Neuronal stem cell (in vitro differentiated cells): ENCODE results near the gene EGLN3.

ENCODE experiments used
- DNase-seq: peaks from one replicate; pipeline ENCODE4 v3.0.0-alpha.2; 2013; ENCODE audit warnings: low spot score
- H2AFZ ChIP-seq: one replicate; pipeline ENCODE4 v1.6.1; 2013; ENCODE audit warnings: mild to moderate bottlenecking, low read length, inconsistent platforms
- H2AK5ac ChIP-seq: 2 replicates; pipeline ENCODE4 v1.6.1; 2013; ENCODE audit warnings: low read depth, mild to moderate bottlenecking, inconsistent platforms, low read length, moderate library complexity, mixed read lengths
- H2BK120ac ChIP-seq: 2 replicates; pipeline ENCODE4 v1.6.1; 2013; ENCODE audit warnings: low read depth, mild to moderate bottlenecking, inconsistent platforms, low read length, moderate library complexity, mixed read lengths
- H2BK12ac ChIP-seq: one replicate; pipeline ENCODE4 v1.6.1; 2013; ENCODE audit warnings: low read length, inconsistent platforms
- H2BK15ac ChIP-seq: 2 replicates; pipeline ENCODE4 v1.6.1; 2013; ENCODE audit warnings: mild to moderate bottlenecking, low read length, inconsistent platforms, mixed read lengths
- H2BK5ac ChIP-seq: one replicate; pipeline ENCODE4 v1.6.1; 2013; ENCODE audit warnings: inconsistent platforms, mild to moderate bottlenecking, low read length, moderate library complexity
- H3K14ac ChIP-seq: one replicate; pipeline ENCODE4 v1.6.1; 2013; ENCODE audit warnings: low read length, inconsistent platforms
- H3K18ac ChIP-seq: 2 replicates; pipeline ENCODE4 v1.6.1; 2013; ENCODE audit warnings: low read length, inconsistent platforms
- H3K23ac ChIP-seq: 2 replicates; pipeline ENCODE4 v1.6.1; 2013; ENCODE audit warnings: low read depth, mild to moderate bottlenecking, mixed read lengths, low read length, inconsistent platforms; ENCODE audit not compliant: poor library complexity
- H3K27ac ChIP-seq: replicated peaks from 3 replicates; pipeline ENCODE4 v1.5.1; 2013; ENCODE audit warnings: low read length, inconsistent platforms
- H3K27me3 ChIP-seq, 3 experiments: 2 replicates each; pipeline ENCODE4 v1.6.1; 2013; ENCODE audit warnings: low read length in 3 of 3, mild to moderate bottlenecking in 2 of 3, inconsistent platforms in 1 of 3, low read depth in 1 of 3, mixed read lengths in 1 of 3, moderate library complexity in 1 of 3; ENCODE audit not compliant: control insufficient read depth in 3 of 3, insufficient read depth in 3 of 3
- H3K36me3 ChIP-seq, 2 donors: replicated peaks in 1 of 2; 2 replicates each; pipeline ENCODE4 v1.6.1; 2013; ENCODE audit warnings: low read length in 2 of 2; ENCODE audit not compliant: control insufficient read depth in 2 of 2, insufficient read depth in 2 of 2
- H3K4ac ChIP-seq: 2 replicates; pipeline ENCODE4 v1.6.1; 2013; ENCODE audit warnings: inconsistent platforms, mild to moderate bottlenecking, low read length, moderate library complexity
- H3K4me1 ChIP-seq, 2 donors: 1 replicate in 1 of 2; 2 replicates in 1 of 2; pipeline ENCODE4 v1.6.1; 2013; ENCODE audit warnings: low read length in 2 of 2, low read depth in 1 of 2; ENCODE audit not compliant: control insufficient read depth in 2 of 2, insufficient read depth in 1 of 2
- H3K4me2 ChIP-seq: one replicate; pipeline ENCODE4 v1.6.1; 2013; ENCODE audit warnings: mild to moderate bottlenecking, low read length, inconsistent platforms; ENCODE audit not compliant: insufficient read depth, poor library complexity, severe bottlenecking
- H3K4me3 ChIP-seq, 2 donors: 2 replicates each; pipeline ENCODE4 v1.5.1; 2013; ENCODE audit warnings: low read length in 2 of 2, mild to moderate bottlenecking in 2 of 2, inconsistent platforms in 1 of 2, moderate library complexity in 1 of 2
- H3K79me1 ChIP-seq: one replicate; pipeline ENCODE4 v1.6.1; 2013; ENCODE audit warnings: low read depth, mild to moderate bottlenecking, inconsistent platforms, low read length, moderate library complexity
- H3K9ac ChIP-seq: one replicate; pipeline ENCODE4 v1.6.1; 2013; ENCODE audit warnings: mild to moderate bottlenecking, low read depth, low read length, inconsistent platforms; ENCODE audit not compliant: poor library complexity
- H3K9me3 ChIP-seq, 2 donors: replicated peaks in 1 of 2; 2 replicates each; pipeline versions ENCODE3 to v1.6.1; 2013; ENCODE audit warnings: low read length in 2 of 2, mild to moderate bottlenecking in 2 of 2, inconsistent platforms in 1 of 2, low read depth in 1 of 2, mixed read lengths in 1 of 2, moderate library complexity in 1 of 2; ENCODE audit not compliant: control insufficient read depth in 2 of 2, insufficient read depth in 1 of 2
- H4K8ac ChIP-seq: one replicate; pipeline ENCODE4 v1.6.1; 2013; ENCODE audit warnings: low read depth, mild to moderate bottlenecking, inconsistent platforms, low read length, moderate library complexity
- H4K91ac ChIP-seq: one replicate; pipeline ENCODE4 v1.6.1; 2013; ENCODE audit warnings: low read length, low read depth, mild to moderate bottlenecking, inconsistent platforms; ENCODE audit not compliant: poor library complexity
- WGBS, 2 donors: extraction: QIAGEN DNeasy Blood & Tissue Kit; methylation state at CpG; one replicate each; pipeline ENCODE4 v1.1.7; 2013; ENCODE audit warnings: missing lambda C conversion rate in 2 of 2, mixed read lengths in 1 of 2; ENCODE audit not compliant: insufficient read length in 2 of 2, insufficient replicate concordance in 1 of 2; ENCODE audit errors: extremely low coverage in 2 of 2; 5-methylcytosine and 5-hydroxymethylcytosine counted together

EGLN3 gene

DNA sequence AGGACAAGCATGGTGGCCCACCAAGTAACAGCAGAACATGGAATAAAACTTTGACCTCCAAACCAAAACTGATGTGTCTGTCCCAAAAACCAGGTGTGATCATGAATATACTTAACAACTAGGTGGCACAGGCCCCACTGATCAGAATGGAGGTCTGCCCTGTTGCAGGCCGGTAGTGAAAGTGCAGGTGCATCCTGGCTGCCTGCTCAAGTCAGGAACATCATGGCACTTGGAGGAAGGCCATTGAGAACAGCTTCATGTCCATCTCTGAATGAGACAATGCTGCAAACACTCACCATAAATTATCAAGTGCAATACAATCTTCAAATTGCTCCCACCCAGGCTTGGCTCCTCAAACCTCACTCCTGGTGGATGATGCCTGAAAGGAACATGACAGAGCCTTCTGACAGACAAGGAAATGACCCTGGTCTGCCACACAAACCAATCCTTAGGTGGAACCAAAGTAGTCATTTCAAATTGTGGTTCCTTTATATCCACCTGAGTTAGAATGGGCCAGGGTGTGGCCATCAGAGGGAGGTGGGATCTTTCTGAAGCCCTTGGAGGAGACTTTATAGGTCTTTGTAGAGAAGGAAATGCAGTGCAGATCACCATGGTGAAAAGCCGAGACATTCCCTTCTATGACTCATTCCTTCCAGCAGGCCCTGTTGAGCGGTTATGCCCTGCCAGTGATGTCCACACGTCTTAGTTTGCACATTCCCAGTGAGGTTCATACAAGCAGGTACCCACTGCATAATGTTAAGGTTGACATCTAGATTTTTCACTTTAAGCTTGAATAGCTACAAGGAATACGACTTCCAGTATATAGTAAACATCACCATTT, 36.0 kb downstream of the EGLN3 start:
- Histone ChIP-seq H3K4ac (no peak overlapping the region), H4K91ac (no peak overlapping the region), H3K9me3 (no peaks in the 10 kb centered on the region), H2AK5ac (no peak overlapping the region), H3K4me2 (no peak overlapping the region), H4K8ac (no peak overlapping the region), H3K27me3 (peaks cover 0 to 5% (median 0%) of the 10 kb centered on the region in 3 experiments), H3K4me1 (no peaks in the 10 kb centered on the region), H3K23ac (no peak overlapping the region), H2BK15ac (no peak overlapping the region), H3K9ac (no peak overlapping the region), H3K4me3 (no peak overlapping the region), H3K27ac (no peak overlapping the region), H3K14ac (no peak overlapping the region), H2BK120ac (no peak overlapping the region), H3K36me3 (no peaks in the 10 kb centered on the region), H3K18ac (no peak overlapping the region), H3K79me1 (no peaks in the 10 kb centered on the region), H2AFZ (no peak overlapping the region), H2BK5ac (no peak overlapping the region), H2BK12ac (no peak overlapping the region)
- DNase-seq, result no peak
- WGBS, 2 donors, result no CpG with 5 or more reads among the region's 5 CpGs

DNA sequence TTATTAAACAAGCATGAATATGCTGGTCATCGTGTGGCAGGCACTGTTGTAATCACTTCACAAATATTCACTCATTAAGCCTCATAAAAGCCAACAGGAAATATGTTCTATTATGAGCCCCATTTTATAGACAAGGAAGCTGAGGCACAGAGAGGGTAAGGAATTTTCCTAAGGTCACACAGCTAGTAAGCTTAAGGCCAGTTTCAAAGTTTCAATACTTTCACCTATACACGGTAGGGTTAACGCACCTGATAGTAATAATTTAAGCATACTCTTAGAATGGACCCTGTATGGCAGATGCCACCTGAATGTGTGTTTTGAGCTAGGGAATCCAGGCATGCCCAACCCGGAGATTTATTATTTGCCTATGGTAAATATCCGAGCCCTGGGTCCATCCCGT, 39.8 kb downstream of the EGLN3 start:
- H3K23ac ChIP-seq, result no peak overlapping the region
- no peak overlapping the region for H3K27ac ChIP-seq
- H3K4me1 ChIP-seq, result no peaks in the 10 kb centered on the region
- no peaks in the 10 kb centered on the region for H3K27me3 ChIP-seq
- no peak overlapping the region for H3K18ac ChIP-seq
- no peak overlapping the region for H4K8ac ChIP-seq
- no peak overlapping the region for H2BK15ac ChIP-seq
- DNase-seq, result no peak
- no peak overlapping the region for H2AK5ac ChIP-seq
- H2BK12ac ChIP-seq, result no peak overlapping the region
- H3K4ac ChIP-seq, result no peak overlapping the region
- H3K9ac ChIP-seq, result no peak overlapping the region
- H3K4me3 ChIP-seq, result no peak overlapping the region
- no peak overlapping the region for H2BK5ac ChIP-seq
- H4K91ac ChIP-seq, result no peak overlapping the region
- no peaks in the 10 kb centered on the region for H3K36me3 ChIP-seq
- no peak overlapping the region for H3K14ac ChIP-seq
- peaks cover 0 to 3% of the 10 kb centered on the region in 2 donors for H3K9me3 ChIP-seq
- H2AFZ ChIP-seq, result no peak overlapping the region
- H3K79me1 ChIP-seq, result no peaks in the 10 kb centered on the region
- no peak overlapping the region for H2BK120ac ChIP-seq
- no peak overlapping the region for H3K4me2 ChIP-seq
- no CpG with 5 or more reads among the region's 6 CpGs for WGBS, 2 donors

DNA sequence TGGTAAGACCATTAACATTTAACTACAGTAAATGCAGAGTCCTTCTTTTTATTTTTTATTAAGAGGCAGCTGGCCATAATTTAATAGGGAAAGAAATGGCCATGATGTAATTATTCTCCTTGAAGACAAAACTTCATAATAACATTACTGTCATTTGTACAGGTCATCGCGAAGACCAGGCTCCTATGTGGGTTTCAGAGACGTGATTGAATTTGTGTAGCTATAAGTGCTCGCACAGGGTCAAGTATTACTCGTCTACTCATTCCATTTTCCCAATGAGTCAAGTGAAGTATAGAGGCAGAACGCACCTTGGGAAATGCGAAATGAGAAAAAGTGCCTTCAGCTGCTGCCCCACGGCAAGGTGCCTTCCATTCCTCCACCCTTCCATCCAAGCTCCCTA, 40.4 kb downstream of the EGLN3 start:
- no peaks in the 10 kb centered on the region for H3K36me3 ChIP-seq
- no peak overlapping the region for H3K4ac ChIP-seq
- no peak overlapping the region for H3K9ac ChIP-seq
- no peak overlapping the region for H4K8ac ChIP-seq
- H3K4me1 ChIP-seq, result no peaks in the 10 kb centered on the region
- no peak overlapping the region for H3K18ac ChIP-seq
- H2BK120ac ChIP-seq, result no peak overlapping the region
- no peak overlapping the region for H3K14ac ChIP-seq
- no peak overlapping the region for H3K4me2 ChIP-seq
- no peak overlapping the region for H2AFZ ChIP-seq
- no peak overlapping the region for H3K23ac ChIP-seq
- H4K91ac ChIP-seq, result no peak overlapping the region
- no peak overlapping the region for H2BK15ac ChIP-seq
- no peak for DNase-seq
- H2BK5ac ChIP-seq, result no peak overlapping the region
- H3K9me3 ChIP-seq, result peaks cover 0 to 3% of the 10 kb centered on the region in 2 donors
- no peak overlapping the region for H3K27ac ChIP-seq
- no CpG with 5 or more reads among the region's 8 CpGs for WGBS, 2 donors
- H3K4me3 ChIP-seq, result no peak overlapping the region
- H3K79me1 ChIP-seq, result no peaks in the 10 kb centered on the region
- no peak overlapping the region for H2BK12ac ChIP-seq
- H2AK5ac ChIP-seq, result no peak overlapping the region
- no peaks in the 10 kb centered on the region for H3K27me3 ChIP-seq

DNA sequence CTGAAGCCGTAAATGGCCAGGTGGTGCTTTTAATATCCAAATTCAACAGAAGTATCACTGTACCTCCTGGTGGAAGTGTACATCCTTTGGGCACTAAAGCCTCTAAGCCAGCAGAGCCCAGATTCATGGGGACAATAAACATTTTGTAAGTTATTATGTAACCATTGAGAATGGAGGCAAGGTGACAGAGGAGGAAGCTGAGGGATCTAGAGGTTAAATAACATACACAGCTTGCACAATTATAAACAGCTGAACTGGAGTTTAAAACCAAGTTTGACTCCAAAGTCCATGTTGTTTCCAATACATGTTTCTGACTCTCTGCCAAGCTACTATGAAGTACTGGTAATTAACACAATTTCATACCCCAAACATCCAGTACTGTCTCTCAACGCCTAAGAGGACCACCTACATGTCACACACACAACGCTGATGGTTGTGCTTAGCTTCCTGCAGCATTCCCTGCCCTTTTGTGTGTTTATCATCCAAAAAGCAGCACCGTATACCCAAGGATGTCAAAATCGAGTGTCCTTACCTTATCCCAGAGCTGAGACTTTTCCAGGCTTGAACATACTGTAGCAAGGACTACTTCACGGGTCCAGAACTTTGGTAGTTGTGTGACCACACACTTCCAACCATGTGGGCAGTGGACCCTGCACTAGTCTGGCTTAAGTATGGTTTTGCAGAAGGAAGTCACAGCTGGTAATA, 41.3 kb downstream of the EGLN3 start:
- H4K91ac ChIP-seq, result no peak overlapping the region
- no peak overlapping the region for H3K9ac ChIP-seq
- no peaks in the 10 kb centered on the region for H3K27me3 ChIP-seq
- H3K4me2 ChIP-seq, result no peak overlapping the region
- no peak overlapping the region for H3K14ac ChIP-seq
- no peak overlapping the region for H2AFZ ChIP-seq
- no peak overlapping the region for H3K27ac ChIP-seq
- no peak overlapping the region for H2BK5ac ChIP-seq
- H3K79me1 ChIP-seq, result no peaks in the 10 kb centered on the region
- H4K8ac ChIP-seq, result no peak overlapping the region
- no peak overlapping the region for H2AK5ac ChIP-seq
- no peak for DNase-seq
- H3K23ac ChIP-seq, result no peak overlapping the region
- no peak overlapping the region for H3K4me3 ChIP-seq
- no peak overlapping the region for H3K18ac ChIP-seq
- H2BK120ac ChIP-seq, result no peak overlapping the region
- no CpG with 5 or more reads among the region's 6 CpGs for WGBS, 2 donors
- no peak overlapping the region for H2BK12ac ChIP-seq
- no peak overlapping the region for H3K4ac ChIP-seq
- H3K4me1 ChIP-seq, result no peaks in the 10 kb centered on the region
- no peaks in the 10 kb centered on the region for H3K36me3 ChIP-seq
- no peak overlapping the region for H2BK15ac ChIP-seq
- H3K9me3 ChIP-seq, result peaks cover 0 to 3% of the 10 kb centered on the region in 2 donors
